Erythroblast (primary cell): ENCODE results near the gene CLCNKA.

Source experiments
- GATA1 ChIP-seq: IDR thresholded peaks from 2 replicates; pipeline ENCODE4 v1.6.1; 2011; ENCODE audit warnings: low read depth, mild to moderate bottlenecking, control low read depth, low read length, moderate library complexity
- POLR2A ChIP-seq: IDR thresholded peaks from 2 replicates; pipeline ENCODE4 v1.6.1; 2011; ENCODE audit warnings: mild to moderate bottlenecking, low read length

DNA sequence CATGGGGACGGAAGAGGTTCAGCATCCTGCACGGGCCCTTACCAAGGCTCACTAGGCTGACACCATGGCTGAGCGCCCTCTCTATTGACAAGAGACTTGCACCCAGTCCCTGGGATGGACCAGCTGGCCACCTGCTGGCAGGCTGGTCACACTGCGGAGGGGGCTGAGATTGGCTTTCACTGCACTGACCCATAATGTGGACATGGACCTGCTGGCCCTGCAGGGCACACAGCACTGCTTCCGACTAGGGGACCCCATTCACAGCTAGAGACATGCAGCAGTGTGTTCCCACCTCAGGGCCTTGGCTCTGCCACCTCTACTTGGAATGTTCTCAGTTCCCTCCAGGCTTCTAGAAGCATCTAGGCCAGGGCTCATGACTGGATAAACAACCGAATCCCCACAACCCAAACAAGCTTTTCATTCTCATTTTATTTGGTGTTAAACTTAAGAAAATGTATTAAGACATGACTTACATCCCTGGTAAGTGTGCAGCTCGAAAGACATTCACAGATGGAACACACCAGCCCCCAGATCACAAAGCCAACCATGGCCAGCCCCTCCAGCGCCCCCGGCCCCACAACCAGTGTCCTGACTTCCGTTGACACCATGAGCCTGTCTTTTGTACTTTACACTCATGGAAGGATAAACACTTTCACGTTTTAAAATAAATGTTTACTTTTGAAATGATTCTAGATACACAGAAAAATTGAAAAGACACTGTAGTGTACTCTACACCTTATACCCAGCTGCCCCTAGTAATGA is 27.1 kb upstream of the CLCNKA start:
- TF ChIP-seq POLR2A, result no peak
- TF ChIP-seq GATA1, result no peak
